LNCaP clone FGC (cell line): ENCODE data around the gene ALDOA.
A peak's percentile ranks its signal among the peaks of the same experiment; 100 is the strongest.

Experiments used
- DNase-seq: peaks from one replicate; pipeline ENCODE4 v3.0.0-alpha.2; 2011; ENCODE audit warnings: low read depth
- H3K4me3 ChIP-seq: 2 replicates; pipeline ENCODE4 v1.5.1; 2011; ENCODE audit warnings: mild to moderate bottlenecking, low read depth, low read length, control low read depth
- CTCF ChIP-seq: IDR thresholded peaks from 2 replicates; pipeline ENCODE4 v1.5.1; 2012; ENCODE audit warnings: mild to moderate bottlenecking; ENCODE audit not compliant: control insufficient read depth, insufficient read depth; ENCODE audit errors: extremely low read depth

Gene ALDOA

GRCh38 chr16:30053376-30054015, 12.1 kb upstream of the ALDOA start:
- no peak for TF ChIP-seq CTCF
- no peak for DNase-seq
- H3K4me3 ChIP-seq: peak overlapping the region; percentile 60

GRCh38 chr16:30054451-30054850, 11.1 kb upstream of the ALDOA start:
- TF ChIP-seq CTCF: no peak
- no peak for DNase-seq
- no peak overlapping the region for H3K4me3 ChIP-seq

- TF ChIP-seq CTCF: peak; percentile 18; the same call in 1 of the 2 replicates
- no peak overlapping the region for H3K4me3 ChIP-seq
- DNase-seq: no peak
Observed at GRCh38 chr16:30054959-30055553, 10.5 kb upstream of the ALDOA start.

GRCh38 chr16:30060346-30060745, 5.2 kb upstream of the ALDOA start:
- TF ChIP-seq CTCF: no peak
- H3K4me3 ChIP-seq: no peak overlapping the region
- no peak for DNase-seq

- no peak for TF ChIP-seq CTCF
- no peak overlapping the region for H3K4me3 ChIP-seq
- DNase-seq: peak; percentile 87
Observed at GRCh38 chr16:30060836-30061554, 4.6 kb upstream of the ALDOA start.

- no peak for TF ChIP-seq CTCF
- peak overlapping the region; percentile 98 for H3K4me3 ChIP-seq
- no peak for DNase-seq
Observed at GRCh38 chr16:30063278-30063892, 2.2 kb upstream of the ALDOA start.
